NCI-H128 (cell line): Measurements from ENCODE around the gene PCBP4.

Experiments used
- DNase-seq: peaks from one replicate; lab custom pipeline; 2025; ENCODE audit not compliant: unreplicated experiment; lab: John Stamatoyannopoulos, UW

Gene PCBP4

GRCh38 chr3:51921081-51921578, 46.1 kb downstream of the PCBP4 start:
- no peak for DNase-seq

GRCh38 chr3:51916418-51916817, 50.8 kb downstream of the PCBP4 start:
- DNase-seq = no peak

DNA sequence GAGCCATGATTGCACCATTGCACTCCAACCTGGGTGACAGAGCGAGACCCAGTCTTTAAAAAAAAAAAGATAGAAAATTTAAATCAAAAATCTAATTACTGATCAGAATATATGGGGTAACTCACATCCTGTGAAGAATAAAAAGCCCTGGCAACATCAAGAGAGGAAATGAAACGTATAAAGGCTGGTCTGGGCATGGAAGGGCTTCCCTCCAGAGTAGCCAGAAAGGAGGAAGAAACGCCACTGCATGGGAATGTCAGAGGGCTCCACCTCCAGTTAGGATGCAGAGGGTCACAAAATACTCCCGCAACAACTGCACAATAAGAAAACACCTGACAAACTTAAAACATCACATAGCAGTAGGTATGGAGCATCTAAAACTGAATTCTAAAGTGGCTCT, 59.2 kb downstream of the PCBP4 start:
- DNase-seq = no peak
